GM10847 (cell line): ENCODE data around the gene THSD4.

Source experiments
- POLR2A ChIP-seq: IDR thresholded peaks from 2 replicates; pipeline ENCODE4 v1.6.1; 2011; ENCODE audit not compliant: insufficient read length; ENCODE audit errors: extremely low read depth

THSD4 gene

DNA sequence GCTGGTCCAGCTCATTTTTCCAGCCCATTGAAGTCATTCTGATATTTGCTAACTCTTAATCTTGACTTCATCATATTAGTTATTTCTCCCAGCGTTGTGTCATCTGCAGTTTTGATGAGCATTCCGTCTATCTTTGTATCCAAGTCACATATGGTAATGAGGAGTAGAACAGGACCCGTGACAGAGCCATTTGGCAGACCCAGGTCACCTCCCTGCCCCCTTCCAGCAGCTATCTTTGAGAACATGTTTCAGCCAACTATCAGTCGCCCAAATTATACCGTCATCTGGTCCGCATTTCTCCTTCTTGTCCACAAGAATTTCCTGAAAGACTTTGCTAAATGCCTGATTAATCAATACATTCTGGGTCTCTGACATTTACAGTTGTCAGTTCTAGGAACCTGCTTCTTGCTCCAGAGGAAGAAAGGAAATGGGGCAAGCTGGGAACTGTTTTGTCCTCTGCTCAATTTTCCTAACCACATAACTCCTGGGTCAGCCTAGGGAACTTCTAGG lies 347.9 kb downstream of the THSD4 start:
- no peak for TF ChIP-seq POLR2A

DNA sequence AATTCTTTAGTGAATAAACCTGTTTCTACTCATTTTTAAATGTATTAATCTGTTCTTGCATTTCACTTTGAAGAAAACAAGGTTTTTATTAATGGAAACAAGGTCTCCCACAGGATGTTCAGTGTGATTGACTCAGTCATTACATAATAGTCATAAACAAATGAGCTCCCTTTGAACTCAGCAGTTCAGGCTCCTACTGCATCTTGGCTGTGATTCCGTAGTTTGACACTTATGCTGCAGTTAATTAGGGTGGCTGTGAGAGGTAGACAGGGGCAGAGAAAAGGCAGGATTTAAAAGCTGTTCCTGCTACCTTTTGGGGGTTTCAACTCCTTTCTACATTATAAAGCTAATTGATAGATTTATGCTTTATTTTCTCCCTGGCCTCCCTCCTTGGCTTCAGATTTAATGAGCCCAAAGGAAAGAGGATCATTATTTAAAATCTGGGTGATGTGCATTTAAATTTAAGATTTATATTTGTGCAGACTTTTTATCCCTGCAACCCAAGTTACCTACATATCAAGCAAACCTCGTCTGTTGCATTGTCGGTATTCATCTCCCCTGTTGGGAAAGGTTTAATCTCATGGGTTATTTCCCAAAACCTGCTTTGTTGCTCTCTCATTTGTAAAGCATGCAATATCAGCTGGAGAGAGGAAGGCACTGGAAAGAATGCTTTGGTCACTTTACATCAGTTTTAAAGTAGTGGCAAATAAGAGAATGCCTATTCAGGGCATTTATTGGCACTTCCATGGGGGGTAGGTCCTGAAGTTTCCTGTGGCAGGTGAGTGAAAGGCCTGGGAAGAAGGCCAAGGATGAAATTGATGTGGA lies 350.1 kb downstream of the THSD4 start:
- no peak for TF ChIP-seq POLR2A

DNA sequence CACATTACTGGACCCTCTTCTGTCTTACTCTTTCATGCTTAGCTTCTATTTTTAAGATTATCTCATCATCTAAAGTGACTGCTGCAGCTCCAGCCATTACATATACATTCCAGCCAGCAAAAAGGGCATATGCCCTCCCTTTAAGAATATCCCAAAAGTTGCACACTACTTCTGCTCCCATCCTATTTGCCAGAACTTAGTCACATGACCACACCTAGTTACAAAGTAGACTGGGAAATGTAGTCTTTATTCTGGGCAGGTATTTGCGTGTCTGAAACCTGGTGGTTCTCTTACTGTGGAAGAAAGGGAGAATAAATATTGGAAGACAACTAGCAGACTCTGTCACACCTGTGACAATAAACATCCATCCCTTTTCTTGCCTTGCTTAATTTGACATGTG lies 353.4 kb downstream of the THSD4 start:
- TF ChIP-seq POLR2A: no peak

GRCh38 chr15:71469413-71469812 lies 354.1 kb downstream of the THSD4 start:
- TF ChIP-seq POLR2A: no peak

- TF ChIP-seq POLR2A: no peak
Measured at GRCh38 chr15:71471347-71471746, 356.1 kb downstream of the THSD4 start.

- no peak for TF ChIP-seq POLR2A
Measured at GRCh38 chr15:71472566-71472965, 357.3 kb downstream of the THSD4 start.

GRCh38 chr15:71473751-71474150 lies 358.5 kb downstream of the THSD4 start:
- TF ChIP-seq POLR2A: no peak

DNA sequence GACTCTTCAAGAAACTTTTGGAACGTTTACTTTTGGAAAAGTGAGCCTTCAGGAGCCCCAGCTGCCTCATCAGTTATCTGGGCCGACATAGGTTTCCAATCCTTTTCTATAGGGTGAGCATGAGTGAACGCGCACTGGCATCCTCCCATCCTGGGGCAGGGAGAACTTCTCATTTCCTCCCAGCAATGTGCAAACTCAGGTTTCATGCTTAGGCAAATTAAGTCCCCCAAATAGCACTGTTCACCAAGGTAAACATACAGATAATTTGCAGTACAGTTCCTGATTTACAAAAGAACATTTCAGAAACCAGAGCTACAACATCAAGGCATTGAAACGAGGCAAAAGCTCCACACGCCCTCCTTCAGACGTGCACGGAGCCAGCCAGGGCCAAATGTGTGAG lies 361.6 kb downstream of the THSD4 start:
- TF ChIP-seq POLR2A: no peak

- TF ChIP-seq POLR2A: no peak
Measured at GRCh38 chr15:71480556-71480955, 365.3 kb downstream of the THSD4 start.

- no peak for TF ChIP-seq POLR2A
Measured at GRCh38 chr15:71484080-71484479, 368.8 kb downstream of the THSD4 start.

DNA sequence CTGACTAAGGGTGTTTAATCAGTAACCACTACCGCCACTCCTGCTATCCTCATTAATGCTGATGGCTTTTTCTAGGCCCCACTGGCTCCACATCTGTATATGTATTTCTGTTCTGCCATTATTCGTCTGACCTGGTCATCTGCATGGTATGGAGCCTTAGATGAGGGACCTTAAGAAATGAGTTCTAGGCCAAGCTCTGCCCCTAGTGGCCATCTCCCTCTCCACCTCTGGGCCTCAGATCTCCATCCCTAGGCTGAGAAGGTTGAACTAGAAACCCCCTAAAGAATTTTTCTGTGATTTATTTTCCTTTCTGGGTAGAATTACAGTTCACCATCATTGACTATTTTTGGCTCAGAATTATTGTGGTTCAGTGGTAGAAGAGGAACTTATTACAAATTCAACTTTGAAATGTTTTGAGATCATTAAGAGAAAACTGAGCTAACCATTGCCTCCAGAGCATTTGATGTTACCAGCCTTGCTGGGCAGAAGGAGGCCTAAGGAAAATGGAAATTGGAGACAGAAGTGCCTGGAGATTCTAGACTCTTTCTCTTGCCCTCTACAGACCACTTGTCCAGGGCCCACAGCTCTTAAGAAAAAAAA lies 369.9 kb downstream of the THSD4 start:
- no peak for TF ChIP-seq POLR2A

DNA sequence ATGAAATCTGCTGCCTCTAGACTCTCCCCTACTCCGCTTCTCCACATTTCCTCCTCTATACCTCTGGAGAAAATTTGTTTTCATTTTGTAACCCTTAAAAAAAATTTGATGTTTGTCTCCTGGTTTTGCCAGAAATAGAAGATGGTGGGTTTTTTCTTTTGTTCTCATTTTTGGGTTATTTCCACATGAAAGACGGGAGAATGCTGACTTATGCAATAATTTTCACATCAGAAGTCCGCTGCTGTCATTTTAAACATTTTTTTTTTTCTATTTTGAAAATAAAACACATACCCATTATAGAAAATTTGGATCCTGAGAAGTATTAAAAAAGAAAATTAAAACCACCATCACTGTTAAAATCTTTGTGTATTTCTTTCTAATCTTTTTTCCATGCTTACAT lies 374.3 kb downstream of the THSD4 start:
- no peak for TF ChIP-seq POLR2A

DNA sequence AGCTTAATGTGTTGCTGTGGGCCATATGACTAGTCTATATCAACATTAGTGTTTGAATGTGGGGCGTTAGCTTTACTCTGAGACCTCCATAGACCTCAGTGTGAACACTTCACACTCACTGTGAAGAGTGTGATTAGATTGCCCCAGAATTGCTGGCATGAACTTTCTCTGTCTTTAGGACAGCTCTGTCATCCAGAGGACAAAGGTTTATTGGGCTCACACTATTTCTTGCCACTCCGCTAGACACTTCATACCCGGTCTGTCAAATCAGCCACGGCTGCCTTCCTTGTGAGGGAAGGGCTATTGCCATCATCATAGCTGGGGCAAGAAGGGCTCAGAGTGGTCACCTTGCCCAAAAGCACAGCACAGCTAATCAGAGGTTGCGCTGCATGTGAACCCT lies 378.3 kb downstream of the THSD4 start:
- TF ChIP-seq POLR2A: no peak

DNA sequence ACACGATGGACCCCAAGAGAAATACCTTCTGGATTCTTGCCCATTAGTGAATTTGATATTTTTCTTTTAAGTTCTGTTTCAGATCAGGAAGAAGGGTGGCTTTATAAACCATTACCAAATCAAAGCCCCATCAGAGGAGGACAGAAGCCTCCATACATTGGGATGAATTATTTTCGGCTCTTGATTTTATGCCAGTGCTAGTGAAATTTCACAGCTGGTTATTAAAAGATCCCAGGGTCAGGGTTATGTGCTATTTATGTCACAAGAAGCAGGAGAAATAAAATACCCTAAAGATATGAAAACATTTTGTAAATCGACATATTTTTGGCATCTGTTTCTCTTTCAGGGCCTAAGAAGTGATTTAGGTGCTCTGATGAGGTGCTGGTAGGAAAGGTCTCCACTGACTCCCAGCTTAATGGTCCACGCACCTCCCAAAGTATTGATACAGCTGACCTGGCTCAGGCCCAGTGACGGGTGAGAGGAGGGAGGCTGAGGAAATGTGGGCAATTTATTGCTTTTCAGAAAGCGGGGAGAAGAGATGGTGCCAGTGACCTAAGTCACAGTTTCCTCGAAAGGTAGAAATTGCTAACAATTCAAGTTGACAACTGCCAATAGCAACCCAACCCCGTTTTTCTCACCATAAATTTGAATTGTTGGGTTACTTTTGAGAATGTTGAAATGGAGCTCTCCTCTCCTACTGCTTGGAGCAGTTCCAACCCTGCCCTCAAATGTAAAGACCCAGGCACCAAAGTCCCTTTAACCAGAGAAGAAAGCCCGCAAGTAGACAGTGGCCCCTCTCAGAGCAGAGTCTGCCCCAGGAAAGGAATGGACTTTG lies 379.5 kb downstream of the THSD4 start:
- TF ChIP-seq POLR2A: no peak

DNA sequence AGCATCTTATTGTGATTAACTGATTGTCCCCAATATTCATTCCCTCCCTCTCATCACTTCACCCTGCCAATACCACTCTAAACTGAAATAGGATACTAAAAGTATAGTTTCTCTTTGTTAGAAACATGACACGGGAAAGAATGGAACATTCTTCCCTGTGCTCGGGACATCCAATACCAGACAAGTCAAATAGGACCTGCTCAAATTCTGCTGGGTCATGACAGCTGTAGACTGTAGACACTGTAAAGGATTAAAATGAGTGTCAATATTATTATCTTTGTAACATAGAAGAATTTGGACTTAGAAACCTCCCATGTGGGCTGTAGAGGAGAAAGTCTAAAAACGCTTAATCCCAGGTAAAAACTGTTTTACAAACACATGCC lies 380.1 kb downstream of the THSD4 start:
- no peak for TF ChIP-seq POLR2A
